ENCODE results near the gene CLSTN2.

The CLSTN2 gene

DNA sequence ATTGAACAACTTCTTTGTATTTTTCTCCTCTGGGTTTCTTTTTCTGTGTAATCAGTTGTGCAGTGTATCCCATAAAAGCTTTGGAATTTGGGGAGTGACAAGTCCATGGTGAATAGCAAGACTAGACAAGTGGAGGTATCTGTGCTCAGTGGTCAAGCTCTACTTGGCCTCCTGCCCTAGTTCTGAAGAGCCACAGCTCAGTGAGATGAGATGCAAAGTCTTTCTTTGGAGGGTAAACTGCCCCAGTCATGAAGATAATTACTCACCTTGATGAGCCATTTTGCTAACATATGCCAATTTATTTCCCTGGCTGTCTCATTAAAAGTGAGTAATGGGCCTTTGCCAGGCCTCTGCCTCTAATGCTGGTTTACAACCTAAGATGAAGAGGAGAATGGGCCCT is 471.7 kb downstream of the CLSTN2 start:
- Histone ChIP-seq H4K20me1 (ENCODE audit: control insufficient read depth, insufficient read depth, low read depth, low read length) (no peaks in the 10 kb centered on the region), H3K79me2 (ENCODE audit: control insufficient read depth, low read length) (no peaks in the 10 kb centered on the region), H3K4me2 (ENCODE audit: low read length) (no peak overlapping the region), H3K27me3 (ENCODE audit: control insufficient read depth, low read length) (no peaks in the 10 kb centered on the region), H3K27ac (ENCODE audit: low read depth, low read length) (no peak overlapping the region), H3K9me2 (replicated peaks; ENCODE audit: control insufficient read depth, low read length) (no peaks in the 10 kb centered on the region), H3K36me3 (ENCODE audit: control insufficient read depth, low read length) (no peaks in the 10 kb centered on the region), H3F3A (ENCODE audit: control insufficient read depth, insufficient read depth) (no peaks in the 10 kb centered on the region), H3K4me3 (ENCODE audit: low read length) (no peak overlapping the region), H3K4me1 (ENCODE audit: control insufficient read depth, low read length) (no peaks in the 10 kb centered on the region), H3K9me3 (ENCODE audit: control insufficient read depth, insufficient read depth, low read length) (no peaks in the 10 kb centered on the region)
- TF ChIP-seq CTCF (IDR thresholded peaks at IDR 0.05; ENCODE audit: low read depth, low read length, poor library complexity, severe bottlenecking) (no peak), EZH2phosphoT487 (IDR thresholded peaks at IDR 0.05; ENCODE audit: borderline replicate concordance, low read length) (no peak)

- Histone ChIP-seq H3K79me2 (ENCODE audit: control insufficient read depth, low read length) (no peaks in the 10 kb centered on the region), H3K36me3 (ENCODE audit: control insufficient read depth, low read length) (no peaks in the 10 kb centered on the region), H3K4me1 (ENCODE audit: control insufficient read depth, low read length) (no peaks in the 10 kb centered on the region)
Observed at GRCh38 chr3:140408252-140408651, 473.3 kb downstream of the CLSTN2 start.

DNA sequence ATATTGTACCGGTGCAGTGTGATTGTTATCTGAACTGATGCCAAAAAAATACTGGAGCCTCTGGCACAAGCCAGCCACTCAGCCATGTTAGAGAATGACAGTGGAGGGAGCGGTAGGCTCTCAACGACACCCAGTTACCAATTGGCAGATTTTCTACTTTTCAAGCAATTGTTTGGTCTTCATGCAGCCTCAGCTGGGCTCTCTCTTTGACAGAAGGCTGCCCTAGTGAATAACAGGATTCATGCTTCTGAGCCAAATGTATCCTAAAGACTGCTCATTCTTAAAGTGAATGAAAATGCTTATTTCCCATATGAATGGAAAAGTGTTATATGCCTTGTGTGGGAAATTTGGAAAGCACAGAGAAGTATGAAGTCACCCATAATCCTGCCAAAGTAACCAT is 481.7 kb downstream of the CLSTN2 start:
- Histone ChIP-seq H3K27ac (ENCODE audit: low read depth, low read length) (no peak overlapping the region), H3K36me3 (ENCODE audit: control insufficient read depth, low read length) (no peaks in the 10 kb centered on the region), H4K20me1 (ENCODE audit: control insufficient read depth, insufficient read depth, low read depth, low read length) (no peaks in the 10 kb centered on the region), H3K4me1 (ENCODE audit: control insufficient read depth, low read length) (no peaks in the 10 kb centered on the region), H3K4me2 (ENCODE audit: low read length) (no peak overlapping the region), H3K4me3 (ENCODE audit: low read length) (no peak overlapping the region), H3K9me2 (replicated peaks; ENCODE audit: control insufficient read depth, low read length) (no peaks in the 10 kb centered on the region), H3K79me2 (ENCODE audit: control insufficient read depth, low read length) (no peaks in the 10 kb centered on the region), H3F3A (ENCODE audit: control insufficient read depth, insufficient read depth) (no peaks in the 10 kb centered on the region), H3K27me3 (ENCODE audit: control insufficient read depth, low read length) (no peaks in the 10 kb centered on the region), H3K9me3 (ENCODE audit: control insufficient read depth, insufficient read depth, low read length) (no peaks in the 10 kb centered on the region)
- no peak for TF ChIP-seq CTCF (IDR thresholded peaks at IDR 0.05; ENCODE audit: low read depth, low read length, poor library complexity, severe bottlenecking)
- no peak for TF ChIP-seq EZH2phosphoT487 (IDR thresholded peaks at IDR 0.05; ENCODE audit: borderline replicate concordance, low read length)

More at GRCh38 chr3:140408252-140408651, 473.3 kb downstream of the CLSTN2 start:
- Histone ChIP-seq H3F3A (ENCODE audit: control insufficient read depth, insufficient read depth) (no peaks in the 10 kb centered on the region), H4K20me1 (ENCODE audit: control insufficient read depth, insufficient read depth, low read depth, low read length) (no peaks in the 10 kb centered on the region), H3K27ac (ENCODE audit: low read depth, low read length) (no peak overlapping the region), H3K27me3 (ENCODE audit: control insufficient read depth, low read length) (no peaks in the 10 kb centered on the region), H3K4me2 (ENCODE audit: low read length) (no peak overlapping the region), H3K4me3 (ENCODE audit: low read length) (no peak overlapping the region), H3K9me2 (replicated peaks; ENCODE audit: control insufficient read depth, low read length) (no peaks in the 10 kb centered on the region), H3K9me3 (ENCODE audit: control insufficient read depth, insufficient read depth, low read length) (no peaks in the 10 kb centered on the region)
- TF ChIP-seq EZH2phosphoT487 (IDR thresholded peaks at IDR 0.05; ENCODE audit: borderline replicate concordance, low read length) (no peak), CTCF (IDR thresholded peaks at IDR 0.05; ENCODE audit: low read depth, low read length, poor library complexity, severe bottlenecking) (no peak)

Measured in DOHH2 (cell line).